ENCODE measurements around the gene LYPD6B. TPM values are rescaled to one million over a fixed set of nuclear protein-coding genes. Genes with fewer than 3 reads are reported as not detected.

Gene LYPD6B
- total RNA-seq, 1 experiment from 2014 or later: 2.0 TPM

DNA sequence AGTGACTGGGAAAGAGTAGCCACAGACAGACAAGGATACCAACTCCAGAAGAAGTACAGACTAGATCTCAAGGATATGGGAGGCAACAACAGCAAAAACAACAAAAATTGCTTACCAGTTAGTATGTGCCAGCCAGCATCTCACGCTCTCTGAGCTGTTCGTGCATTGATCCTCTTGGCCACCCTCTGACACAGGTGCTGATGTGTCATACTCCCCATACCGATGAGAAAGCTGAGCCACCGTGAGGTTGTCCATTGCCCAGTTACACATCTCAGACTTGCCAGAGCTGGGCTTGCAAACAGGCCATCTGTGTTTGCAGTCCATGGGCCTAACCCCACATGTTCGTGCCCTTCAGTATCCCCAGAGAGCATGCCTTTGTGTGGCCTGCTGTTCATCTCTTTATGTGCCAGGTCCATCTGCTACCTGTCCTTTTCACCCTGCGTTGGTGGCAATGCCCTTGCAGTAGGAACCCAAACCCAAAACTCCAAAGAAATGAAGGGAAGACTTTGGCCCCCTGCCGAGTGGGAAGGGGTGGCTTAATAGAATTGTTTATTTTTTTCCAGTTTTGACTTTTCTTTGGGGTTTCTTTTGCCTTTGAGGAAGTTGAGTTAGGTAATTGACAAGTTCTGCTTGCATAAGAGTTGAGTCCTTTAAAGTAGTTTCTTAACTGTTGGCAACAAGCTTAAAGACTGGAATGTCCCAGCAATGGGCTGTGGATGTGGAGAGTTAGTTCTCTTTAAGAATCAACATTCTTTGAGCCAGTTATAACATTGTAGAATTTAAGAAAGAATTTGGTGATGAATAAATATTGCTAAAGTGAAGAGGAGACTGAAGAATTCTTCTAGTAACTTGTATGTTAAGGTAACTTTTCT lies 46.7 kb downstream of the LYPD6B start:
- Histone ChIP-seq H3K79me2 (ENCODE audit: insufficient read depth, low read length) (no peaks in the 10 kb centered on the region), H3K23me2 (ENCODE audit: insufficient read length, low read depth, low read length, poor library complexity, severe bottlenecking) (no peaks in the 10 kb centered on the region), H3K4ac (ENCODE audit: low read depth, low read length) (no peak overlapping the region), H3K4me1 (ENCODE audit: insufficient read depth, low read length) (peaks cover 11% of the 10 kb centered on the region), H3K9ac (ENCODE audit: extremely low read depth, insufficient read length, low read length) (no peak overlapping the region), H2BK15ac (ENCODE audit: low read depth, low read length) (no peak overlapping the region), H3K27me3 (ENCODE audit: insufficient read depth, low read length) (no peaks in the 10 kb centered on the region), H2BK120ac (ENCODE audit: low read depth, low read length, poor library complexity, severe bottlenecking) (no peak overlapping the region), H2BK12ac (ENCODE audit: insufficient read length, low read depth, low read length) (no peak overlapping the region), H3K23ac (ENCODE audit: insufficient read length, low read depth, low read length) (no peak overlapping the region), H2BK5ac (ENCODE audit: insufficient read length, low read length) (no peak overlapping the region), H3K79me1 (ENCODE audit: insufficient read depth, low read depth, low read length, poor library complexity, severe bottlenecking) (no peaks in the 10 kb centered on the region), H3K4me2 (ENCODE audit: insufficient read depth, insufficient read length, low read length) (no peak overlapping the region), H4K5ac (ENCODE audit: insufficient read length, low read depth, low read length) (no peak overlapping the region), H3K18ac (ENCODE audit: insufficient read length, low read depth, low read length) (no peak overlapping the region), H3T11ph (ENCODE audit: low read length) (no peak overlapping the region), H3K9me3 (ENCODE audit: control insufficient read depth, low read depth, low read length) (no peaks in the 10 kb centered on the region), H3K14ac (ENCODE audit: insufficient read depth, low read length) (no peak overlapping the region), H3K56ac (ENCODE audit: insufficient read length, low read depth, low read length) (no peak overlapping the region), H4K91ac (ENCODE audit: insufficient read length, low read depth, low read length) (no peak overlapping the region), H4K8ac (replicated peaks; ENCODE audit: insufficient read length, low read depth, low read length) (no peak overlapping the region), H3K27ac (ENCODE audit: insufficient read length, low read depth, low read length) (no peak overlapping the region), H2BK20ac (ENCODE audit: low read depth, low read length, poor library complexity, severe bottlenecking) (no peak overlapping the region), H4K20me1 (ENCODE audit: control insufficient read depth, insufficient read depth, insufficient read length) (no peaks in the 10 kb centered on the region), H2AK5ac (ENCODE audit: insufficient read length, low read length) (no peak overlapping the region), H2AFZ (ENCODE audit: low read length) (no peak overlapping the region)
- WGBS (ENCODE audit: extremely low coverage, insufficient read length, low lambda C conversion rate): no CpG with 5 or more reads among the region's 7 CpGs
- DNase-seq: no peak
- H3K9me3 Mint-ChIP-seq: no peaks in the 10 kb centered on the region
- TF ChIP-seq, protein P1, sequence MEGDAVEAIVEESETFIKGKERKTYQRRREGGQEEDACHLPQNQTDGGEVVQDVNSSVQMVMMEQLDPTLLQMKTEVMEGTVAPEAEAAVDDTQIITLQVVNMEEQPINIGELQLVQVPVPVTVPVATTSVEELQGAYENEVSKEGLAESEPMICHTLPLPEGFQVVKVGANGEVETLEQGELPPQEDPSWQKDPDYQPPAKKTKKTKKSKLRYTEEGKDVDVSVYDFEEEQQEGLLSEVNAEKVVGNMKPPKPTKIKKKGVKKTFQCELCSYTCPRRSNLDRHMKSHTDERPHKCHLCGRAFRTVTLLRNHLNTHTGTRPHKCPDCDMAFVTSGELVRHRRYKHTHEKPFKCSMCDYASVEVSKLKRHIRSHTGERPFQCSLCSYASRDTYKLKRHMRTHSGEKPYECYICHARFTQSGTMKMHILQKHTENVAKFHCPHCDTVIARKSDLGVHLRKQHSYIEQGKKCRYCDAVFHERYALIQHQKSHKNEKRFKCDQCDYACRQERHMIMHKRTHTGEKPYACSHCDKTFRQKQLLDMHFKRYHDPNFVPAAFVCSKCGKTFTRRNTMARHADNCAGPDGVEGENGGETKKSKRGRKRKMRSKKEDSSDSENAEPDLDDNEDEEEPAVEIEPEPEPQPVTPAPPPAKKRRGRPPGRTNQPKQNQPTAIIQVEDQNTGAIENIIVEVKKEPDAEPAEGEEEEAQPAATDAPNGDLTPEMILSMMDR (conservative IDR thresholded peaks at IDR 0.05): no peak
- H3K36me3 Mint-ChIP-seq (ENCODE audit: insufficient read depth in 1 of 3, low read depth in 3 of 3): no peaks in the 10 kb centered on the region; a peak in 1 of 7 replicates
- H3K4me3 Mint-ChIP-seq: no peak overlapping the region
- peaks cover 23 to 31% of the 10 kb centered on the region in 2 experiments for H3K4me1 Mint-ChIP-seq
- H3K27me3 Mint-ChIP-seq (ENCODE audit: low read depth): no peaks in the 10 kb centered on the region
- no peak overlapping the region for H3K27ac Mint-ChIP-seq

Data from H9 (cell line).